Left kidney (tissue), 2 donors: ENCODE data around the gene BBC3. TPM values are rescaled to one million over a fixed set of nuclear protein-coding genes. Genes with fewer than 3 reads are reported as not detected.

Experiments used
- DNase-seq: peaks from one replicate; pipeline ENCODE4 v3.0.0-alpha.2; 2013
- polyA plus RNA-seq: library from polyadenylated mRNA; unstranded; fragments of 120-200 nt; gene quantifications from one replicate; pipeline ENCODE4 v1.2.1, GENCODE V29; 2013; ENCODE audit not compliant: insufficient read length

BBC3 gene
- polyA plus RNA-seq, 1 donor: 1.1 TPM

GRCh38 chr19:47200530-47200929 lies 30.5 kb downstream of the BBC3 start:
- DNase-seq: no peak

GRCh38 chr19:47197141-47197540 lies 33.9 kb downstream of the BBC3 start:
- DNase-seq: no peak

GRCh38 chr19:47195434-47195833 lies 35.6 kb downstream of the BBC3 start:
- DNase-seq: no peak

GRCh38 chr19:47190167-47190727 lies 40.8 kb downstream of the BBC3 start:
- peak; percentile 60 for DNase-seq

- no peak for DNase-seq
Observed at GRCh38 chr19:47188507-47189033, 42.4 kb downstream of the BBC3 start.

- no peak for DNase-seq
Observed at GRCh38 chr19:47187797-47188196, 43.2 kb downstream of the BBC3 start.

- no peak for DNase-seq
Observed at GRCh38 chr19:47187335-47187655, 43.7 kb downstream of the BBC3 start.

GRCh38 chr19:47186446-47187334 lies 44.3 kb downstream of the BBC3 start:
- no peak for DNase-seq

- DNase-seq: no peak
Observed at GRCh38 chr19:47183601-47184000, 47.4 kb downstream of the BBC3 start.

GRCh38 chr19:47179653-47180310 lies 51.2 kb downstream of the BBC3 start:
- DNase-seq: no peak

GRCh38 chr19:47176627-47177090 lies 54.3 kb downstream of the BBC3 start:
- no peak for DNase-seq

- no peak for DNase-seq
Observed at GRCh38 chr19:47176071-47176626, 54.9 kb downstream of the BBC3 start.

GRCh38 chr19:47172666-47173455 lies 58.1 kb downstream of the BBC3 start:
- no peak for DNase-seq

Other genes starting within 250 kb of the BBC3 start
- gene NPAS1, start 211.4 kb downstream of the BBC3 start, polyA plus RNA-seq: 1.3 TPM
- 6.8 TPM for gene TMEM160, start 182.6 kb downstream of the BBC3 start, polyA plus RNA-seq
- 46.0 TPM for gene ZC3H4, start 117.4 kb downstream of the BBC3 start, polyA plus RNA-seq
- 121 TPM for gene SAE1, start 100.4 kb downstream of the BBC3 start, polyA plus RNA-seq
- gene CCDC9, start 25.3 kb upstream of the BBC3 start, polyA plus RNA-seq: 22.5 TPM
- gene INAFM1, start 43.7 kb upstream of the BBC3 start, polyA plus RNA-seq: 6.5 TPM
- 6.8 TPM for gene C5AR1, start 78.7 kb upstream of the BBC3 start, polyA plus RNA-seq
- 0.55 TPM for gene C5AR2, start 101.0 kb upstream of the BBC3 start, polyA plus RNA-seq
- 12.5 TPM for gene DHX34, start 118.1 kb upstream of the BBC3 start, polyA plus RNA-seq
- 21.2 TPM for gene MEIS3, start 188.3 kb upstream of the BBC3 start, polyA plus RNA-seq
- gene SLC8A2, start 240.7 kb upstream of the BBC3 start, polyA plus RNA-seq: 0.13 TPM